ENCODE data around the gene CCDC24. TPM values are rescaled to one million over a fixed set of nuclear protein-coding genes. Genes with fewer than 3 reads are reported as not detected.

The CCDC24 gene
- total and polyA plus RNA-seq, 7 experiments from 2014 or later = 0.40 to 2.9 (median 1.6) TPM; not detected in 1

DNA sequence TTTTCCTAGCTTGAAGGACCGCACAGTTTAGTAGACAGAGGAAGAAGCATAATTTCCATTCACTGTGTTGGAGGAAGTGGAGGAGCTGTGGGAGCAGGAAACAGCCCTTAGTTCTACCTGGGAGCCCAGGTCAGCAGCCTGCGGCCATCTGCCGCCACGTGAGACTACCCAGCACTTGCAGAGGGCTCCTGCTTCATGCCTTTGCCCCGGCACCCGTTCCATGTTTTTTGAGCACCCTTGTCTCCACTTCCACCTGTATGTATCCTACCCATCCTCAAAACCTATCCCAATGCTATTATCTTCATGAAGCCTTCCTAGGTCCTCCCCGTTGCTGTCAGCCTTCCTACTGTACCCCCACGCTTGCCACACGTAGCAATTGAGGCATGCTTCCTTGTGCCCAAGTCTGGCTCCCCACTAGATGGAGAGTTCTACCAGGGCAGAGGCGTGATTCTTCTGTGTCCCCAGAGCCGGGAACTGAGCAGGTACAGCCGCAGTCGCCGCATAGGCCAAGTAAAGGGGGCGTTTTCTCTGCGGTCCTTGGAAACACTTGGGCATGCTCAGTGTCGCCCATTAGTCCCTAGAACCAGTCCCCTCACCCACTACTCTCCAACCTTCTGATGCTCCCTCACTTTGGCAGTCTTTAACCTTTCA is 38.0 kb downstream of the CCDC24 start:
- peaks cover 16 to 40% (median 23%) of the 10 kb centered on the region in 7 donors for H3K4me1 Mint-ChIP-seq
- Histone ChIP-seq H3K27ac (ENCODE audit: low read depth, low read length) (peak overlapping the region; percentile 78), H3K9me3 (ENCODE audit: control insufficient read depth in 2 of 3, low read length in 3 of 3) (no peaks in the 10 kb centered on the region), H3K27me3 (ENCODE audit: control insufficient read depth in 2 of 2, insufficient read depth in 2 of 2, low read length in 2 of 2) (no peaks in the 10 kb centered on the region), H3K4me1 (ENCODE audit: control insufficient read depth in 2 of 2, insufficient read depth in 2 of 2, low read length in 2 of 2) (peaks cover 0 to 7% of the 10 kb centered on the region in 2 donors), H3K4me3 (ENCODE audit: low read length) (peak overlapping the region; percentile 61), H3K36me3 (ENCODE audit: control insufficient read depth in 2 of 3, insufficient read depth in 3 of 3, low read length in 3 of 3) (no peaks in the 10 kb centered on the region)
- H3K36me3 Mint-ChIP-seq = no peaks in the 10 kb centered on the region
- no peaks in the 10 kb centered on the region for H3K27me3 Mint-ChIP-seq
- peak in 1 of 9 donors; percentile 30 for DNase-seq
- peak overlapping the region; percentile 92 to 98 (median 94) for H3K27ac Mint-ChIP-seq
- peak overlapping the region; percentile 93 to 99 (median 97) for H3K4me3 Mint-ChIP-seq
- POLR2A ChIA-PET = interaction anchor here (1.0 kb wide), 1 partner anchor 54 kb away, joined by 3 read pairs; no protein-coding TSS in a partner anchor
- intact Hi-C loops (cut with micrococcal nuclease) = no loop called here
- peaks cover 0 to 3% (median 0%) of the 10 kb centered on the region in 11 donors for H3K9me3 Mint-ChIP-seq
- ATAC-seq = peak; percentile 28
- CTCF ChIA-PET = interaction anchor here (1.0 to 1.3 kb wide), 2 partner anchors 10 to 24 kb away, joined by 3 read pairs; no protein-coding TSS in a partner anchor

DNA sequence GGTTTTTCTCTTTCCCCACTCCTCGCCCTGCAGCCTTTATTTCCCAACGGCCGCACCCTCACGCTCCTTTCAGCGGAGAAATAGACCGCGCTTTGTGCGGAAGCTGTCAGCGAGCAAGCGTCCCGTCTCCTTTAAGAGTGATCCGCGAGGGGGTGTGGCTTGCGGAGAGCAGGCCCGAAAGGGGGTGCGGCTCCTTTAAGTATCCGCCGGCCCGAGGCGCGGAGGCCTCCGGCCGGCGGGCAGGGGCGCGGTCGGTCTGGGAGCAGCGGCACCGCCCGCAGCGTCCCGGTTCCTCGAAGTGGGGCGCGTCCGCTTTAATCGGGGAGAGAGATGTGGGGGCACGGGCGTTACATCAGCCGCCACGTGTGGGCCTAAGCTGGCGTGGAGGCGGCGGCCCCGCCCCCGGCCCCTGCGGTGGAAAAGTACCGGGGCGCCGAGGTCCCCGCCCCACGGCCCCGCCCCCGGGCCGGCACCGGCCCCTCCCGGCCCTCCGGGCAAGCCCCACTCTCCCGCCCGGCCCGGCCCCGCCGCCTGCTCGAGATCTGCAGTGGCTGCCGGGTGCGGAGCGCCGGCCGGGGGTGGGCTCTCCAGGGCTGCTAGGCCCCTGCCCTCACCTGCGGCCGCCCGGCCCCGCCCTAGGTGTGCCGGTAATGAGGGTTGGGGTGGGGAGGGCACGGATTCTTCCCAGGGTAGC is 38.7 kb downstream of the CCDC24 start:
- POLR2A ChIA-PET = interaction anchor here (0.9 to 1.0 kb wide), 2 partner anchors 14 to 55 kb away, joined by 3 read pairs; no protein-coding TSS in a partner anchor
- H3K36me3 Mint-ChIP-seq = no peaks in the 10 kb centered on the region
- peaks cover 0 to 7% of the 10 kb centered on the region in 2 donors for H3K4me1 ChIP-seq (ENCODE audit: control insufficient read depth in 2 of 2, insufficient read depth in 2 of 2, low read length in 2 of 2)
- peak overlapping the region; percentile 78 for H3K27ac ChIP-seq (ENCODE audit: low read depth, low read length)
- H3K4me3 ChIP-seq (ENCODE audit: low read length) = peak overlapping the region; percentile 61
- ATAC-seq = peak; percentile 90
- intact Hi-C loops (cut with micrococcal nuclease) = loop anchor here (1.0 to 10.0 kb wide), 9 partner anchors 39 to 1657 kb away; partner anchors contain the start of genes ATP6V0B (in 2 of the 2), CCDC24 (in 2 of the 2), IPO13 (in 2 of the 2) and ARMH1 (in 1 of the 2)
- CTCF ChIA-PET = interaction anchor here (1.0 to 1.3 kb wide), 2 partner anchors 9 to 25 kb away, joined by 3 read pairs; no protein-coding TSS in a partner anchor
- peaks cover 16 to 40% (median 23%) of the 10 kb centered on the region in 7 donors for H3K4me1 Mint-ChIP-seq
- H3K36me3 ChIP-seq (ENCODE audit: control insufficient read depth in 2 of 3, insufficient read depth in 3 of 3, low read length in 3 of 3) = no peaks in the 10 kb centered on the region
- no peaks in the 10 kb centered on the region for H3K27me3 Mint-ChIP-seq
- H3K4me3 Mint-ChIP-seq = peak overlapping the region; percentile 94 to 99 (median 97)
- H3K27ac Mint-ChIP-seq = peak overlapping the region; percentile 92 to 98 (median 94)
- H3K9me3 Mint-ChIP-seq = peaks cover 0 to 3% (median 0%) of the 10 kb centered on the region in 11 donors
- H3K9me3 ChIP-seq (ENCODE audit: control insufficient read depth in 2 of 3, low read length in 3 of 3) = no peaks in the 10 kb centered on the region
- no peaks in the 10 kb centered on the region for H3K27me3 ChIP-seq (ENCODE audit: control insufficient read depth in 2 of 2, insufficient read depth in 2 of 2, low read length in 2 of 2)
- DNase-seq = peak; percentile 73 to 90 (median 85)

DNA sequence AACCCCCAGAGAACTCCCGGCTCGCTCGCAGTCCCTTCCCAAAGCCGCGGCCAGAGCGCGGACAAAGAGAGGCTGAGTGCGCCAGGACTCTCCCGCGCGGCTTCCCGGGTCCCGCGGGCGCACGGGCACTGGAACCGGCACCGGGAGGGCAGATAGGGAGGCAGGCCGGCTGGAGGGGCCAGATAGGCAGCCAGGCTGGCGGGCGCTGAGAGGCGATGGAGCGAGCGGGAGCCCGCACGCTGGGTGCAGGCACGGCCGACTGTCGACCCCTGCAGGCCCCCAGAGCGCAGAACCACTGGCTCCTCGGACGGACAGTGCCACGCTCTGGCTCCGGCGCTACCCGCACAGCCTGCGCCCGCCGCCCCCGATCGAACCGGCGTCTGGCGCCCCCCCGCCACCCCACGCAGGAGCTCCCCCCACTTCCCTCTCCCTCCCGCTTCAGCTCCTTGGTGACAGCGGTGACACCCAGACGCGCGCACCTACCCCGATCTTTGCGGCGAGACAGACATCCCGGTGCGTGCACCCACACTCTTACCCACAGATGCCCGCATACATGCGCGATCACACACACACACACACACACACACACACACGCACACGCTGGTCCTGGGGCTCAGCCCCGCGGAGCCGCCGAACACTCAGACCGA is 39.3 kb downstream of the CCDC24 start:
- H3K27me3 Mint-ChIP-seq = no peaks in the 10 kb centered on the region
- intact Hi-C loops (cut with micrococcal nuclease) = loop anchor here (1.0 to 10.0 kb wide), 10 partner anchors 39 to 1657 kb away; partner anchors contain the start of genes ATP6V0B (in 2 of the 2), CCDC24 (in 2 of the 2), IPO13 (in 2 of the 2) and ARMH1 (in 1 of the 2)
- peak; percentile 30 for ATAC-seq

DNA sequence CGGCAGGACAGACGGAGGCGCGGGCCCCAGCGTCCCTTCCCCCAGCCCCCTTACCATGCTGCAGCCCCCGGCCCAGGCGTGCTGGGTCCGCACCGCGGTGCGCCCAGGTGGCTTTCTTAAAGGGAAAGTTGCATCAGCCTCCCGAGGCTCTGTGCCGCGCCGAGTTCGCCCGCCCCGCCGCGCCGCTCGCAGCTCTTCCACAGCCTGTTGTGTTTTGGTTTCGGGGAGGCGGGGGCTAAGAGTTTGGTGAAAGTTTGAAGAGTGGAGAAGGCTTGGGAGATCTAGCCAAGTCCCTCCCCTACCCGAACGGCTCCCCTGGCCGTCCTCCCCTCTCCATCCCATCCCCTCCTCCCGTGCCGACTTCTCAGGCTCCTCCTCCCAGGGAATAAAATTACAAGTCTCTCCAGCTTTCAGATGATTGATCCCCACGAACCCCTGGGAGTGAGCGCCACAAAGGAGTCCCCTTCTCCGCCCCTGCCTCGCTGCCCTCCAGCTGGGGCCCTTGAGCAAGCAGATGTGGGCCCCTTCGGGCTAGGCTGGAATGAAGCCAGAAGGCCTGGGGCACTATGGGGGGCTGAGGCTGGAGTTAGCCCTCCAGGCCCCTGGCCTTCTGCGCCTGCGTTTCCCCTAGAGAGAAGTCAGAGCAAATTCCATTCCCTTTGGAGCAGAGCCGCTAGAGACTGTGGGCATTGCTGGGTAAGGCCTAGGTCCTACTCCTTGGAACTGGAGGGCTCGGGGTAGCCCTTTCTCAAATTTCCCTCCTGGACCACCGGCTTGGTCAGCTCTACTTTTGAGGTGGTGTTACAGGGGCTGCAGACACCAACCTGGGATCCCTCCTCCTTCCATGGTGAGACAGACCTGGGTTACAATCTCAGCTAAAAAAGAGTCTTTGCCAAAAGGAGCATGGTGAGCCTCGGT is 40.1 kb downstream of the CCDC24 start, which contains the start of gene SLC6A9:
SLC6A9 (minus strand) TSS at position 211 of the 918 bp plus-strand sequence. CDS start 7,185 bp downstream, outside the sequence.
- Mint-ChIP-seq H3K4me3 (peak within 1 kb of the TSS; percentile 84 to 98 (median 90)), H3K36me3 (no peaks in the 10 kb centered on the region), H3K4me1 (peaks cover 16 to 42% (median 23%) of the 10 kb centered on the region in 7 donors), H3K27me3 (no peaks in the 10 kb centered on the region), H3K27ac (peak within 1 kb of the TSS; percentile 31 to 92 (median 70)), H3K9me3 (peaks cover 0 to 3% (median 0%) of the 10 kb centered on the region in 11 donors)
- intact Hi-C loops (cut with micrococcal nuclease) = loop anchor here (1.0 to 10.0 kb wide), 3 partner anchors 323 to 1656 kb away; partner anchors contain the start of genes ERI3 (in 1 of the 2), GPBP1L1 (in 1 of the 2), KDM4A (in 1 of the 2) and TMEM69 (in 1 of the 2)
- Histone ChIP-seq H3K27me3 (ENCODE audit: control insufficient read depth in 2 of 2, insufficient read depth in 2 of 2, low read length in 2 of 2) (no peaks in the 10 kb centered on the region), H3K9me3 (ENCODE audit: control insufficient read depth in 2 of 3, low read length in 3 of 3) (no peaks in the 10 kb centered on the region), H3K36me3 (ENCODE audit: control insufficient read depth in 2 of 3, insufficient read depth in 3 of 3, low read length in 3 of 3) (no peaks in the 10 kb centered on the region), H3K4me1 (ENCODE audit: control insufficient read depth in 2 of 2, insufficient read depth in 2 of 2, low read length in 2 of 2) (peaks cover 0 to 7% of the 10 kb centered on the region in 2 donors), H3K27ac (ENCODE audit: low read depth, low read length) (peak within 1 kb of the TSS; percentile 78), H3K4me3 (ENCODE audit: low read length) (peak within 1 kb of the TSS; percentile 61)
- DNase-seq (peak in 5 of 9 donors; percentile 20 to 51 (median 33)), ATAC-seq (no peak)
- ChIA-PET POLR2A (interaction anchor here (0.9 kb wide), 1 partner anchor 13 kb away, joined by 3 read pairs; no protein-coding TSS in a partner anchor), CTCF (interaction anchor here (0.6 to 1.9 kb wide), 2 partner anchors 14 to 25 kb away, joined by 3 to 7 read pairs; no protein-coding TSS in a partner anchor)

More for the DNA sequence above, 39.3 kb downstream of the CCDC24 start:
- peak; percentile 28 to 72 (median 55) for DNase-seq
- POLR2A ChIA-PET = interaction anchor here (0.9 to 1.0 kb wide), 2 partner anchors 13 to 55 kb away, joined by 3 read pairs; no protein-coding TSS in a partner anchor
- Mint-ChIP-seq H3K4me1 (peaks cover 16 to 40% (median 23%) of the 10 kb centered on the region in 7 donors), H3K36me3 (no peaks in the 10 kb centered on the region), H3K27ac (peak overlapping the region in 8 of 9 donors; percentile 31 to 92 (median 68)), H3K4me3 (peak overlapping the region; percentile 84 to 98 (median 90)), H3K9me3 (peaks cover 0 to 3% (median 0%) of the 10 kb centered on the region in 11 donors)
- Histone ChIP-seq H3K27ac (ENCODE audit: low read depth, low read length) (peak overlapping the region; percentile 78), H3K4me3 (ENCODE audit: low read length) (peak overlapping the region; percentile 61), H3K36me3 (ENCODE audit: control insufficient read depth in 2 of 3, insufficient read depth in 3 of 3, low read length in 3 of 3) (no peaks in the 10 kb centered on the region), H3K27me3 (ENCODE audit: control insufficient read depth in 2 of 2, insufficient read depth in 2 of 2, low read length in 2 of 2) (no peaks in the 10 kb centered on the region), H3K4me1 (ENCODE audit: control insufficient read depth in 2 of 2, insufficient read depth in 2 of 2, low read length in 2 of 2) (peaks cover 0 to 7% of the 10 kb centered on the region in 2 donors), H3K9me3 (ENCODE audit: control insufficient read depth in 2 of 3, low read length in 3 of 3) (no peaks in the 10 kb centered on the region)
- CTCF ChIA-PET = interaction anchor here (1.3 to 1.9 kb wide), 2 partner anchors 25 to 26 kb away, joined by 3 to 7 read pairs; no protein-coding TSS in a partner anchor

DNA sequence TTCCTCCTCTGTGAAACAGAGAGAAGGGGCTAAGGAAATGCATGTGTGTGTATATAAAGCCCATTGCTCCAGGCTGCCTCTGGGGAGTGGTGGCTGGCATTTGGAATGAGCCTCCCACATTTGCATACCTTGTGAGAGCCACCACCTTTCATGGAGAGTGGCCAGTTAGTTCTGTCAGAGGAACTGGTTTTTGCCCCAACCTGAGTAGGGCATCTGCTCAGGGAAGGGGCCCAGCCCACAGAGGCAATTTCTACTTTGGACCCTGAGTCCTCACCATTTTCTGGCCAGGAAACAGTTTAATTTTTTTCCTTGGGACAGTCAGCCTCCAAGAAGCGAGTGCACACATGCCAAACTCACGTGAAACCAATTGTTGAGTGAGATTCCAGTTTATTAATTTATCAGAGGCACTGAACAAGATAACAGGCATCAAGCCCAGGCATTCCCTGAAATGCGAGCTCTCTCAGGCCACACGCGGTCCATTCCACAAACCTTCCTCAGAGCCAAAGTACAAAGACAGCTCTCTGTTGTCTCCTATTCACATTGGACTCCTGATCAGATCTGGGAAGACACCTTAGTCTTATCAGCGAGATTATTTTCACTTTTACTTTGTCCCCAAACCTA is 40.9 kb downstream of the CCDC24 start:
- intact Hi-C loops (cut with micrococcal nuclease) = loop anchor here (5.0 to 10.0 kb wide), 2 partner anchors 323 to 1655 kb away; partner anchors contain the start of genes ERI3 (in 1 of the 2), GPBP1L1 (in 1 of the 2) and TMEM69 (in 1 of the 2)
- H3K4me1 ChIP-seq (ENCODE audit: control insufficient read depth in 2 of 2, insufficient read depth in 2 of 2, low read length in 2 of 2) = peaks cover 0 to 7% of the 10 kb centered on the region in 2 donors
- peaks cover 16 to 44% (median 23%) of the 10 kb centered on the region in 7 donors for H3K4me1 Mint-ChIP-seq
- H3K27me3 ChIP-seq (ENCODE audit: control insufficient read depth in 2 of 2, insufficient read depth in 2 of 2, low read length in 2 of 2) = no peaks in the 10 kb centered on the region
- H3K9me3 Mint-ChIP-seq = peaks cover 0 to 3% (median 0%) of the 10 kb centered on the region in 11 donors
- ChIA-PET CTCF (interaction anchor here (0.6 to 1.9 kb wide), 2 partner anchors 14 to 26 kb away, joined by 3 to 7 read pairs; no protein-coding TSS in a partner anchor), POLR2A (no interaction called here)
- no peaks in the 10 kb centered on the region for H3K9me3 ChIP-seq (ENCODE audit: control insufficient read depth in 2 of 3, low read length in 3 of 3)
- H3K4me3 Mint-ChIP-seq = peak overlapping the region; percentile 44 to 98 (median 88)
- no peaks in the 10 kb centered on the region for H3K36me3 Mint-ChIP-seq
- DNase-seq (no peak), ATAC-seq (no peak)
- peak overlapping the region in 6 of 9 donors; percentile 12 to 83 (median 52) for H3K27ac Mint-ChIP-seq
- H3K27ac ChIP-seq (ENCODE audit: low read depth, low read length) = no peak overlapping the region
- H3K4me3 ChIP-seq (ENCODE audit: low read length) = no peak overlapping the region
- no peaks in the 10 kb centered on the region for H3K36me3 ChIP-seq (ENCODE audit: control insufficient read depth in 2 of 3, insufficient read depth in 3 of 3, low read length in 3 of 3)
- no peaks in the 10 kb centered on the region for H3K27me3 Mint-ChIP-seq

All from naive thymus-derived CD4-positive, alpha-beta T cell (primary cell).